Hepatocyte (in vitro differentiated cells): ENCODE data around the gene EFEMP2.

Experiments
- EZH2 ChIP-seq: fragments of 200-600 bp; sonication (generic); IDR thresholded peaks from 2 replicates; pipeline ENCODE4 v1.6.1; 2016; ENCODE audit warnings: antibody characterized with exemption, mild to moderate bottlenecking, borderline replicate concordance
- EZH2phosphoT487 ChIP-seq: fragments of 200-600 bp; sonication (generic); IDR thresholded peaks from one replicate; pipeline ENCODE4 v1.6.1; 2018; ENCODE audit warnings: antibody characterized with exemption, mild to moderate bottlenecking, low read depth, moderate library complexity; ENCODE audit not compliant: unreplicated experiment, severe bottlenecking
- TF ChIP-seq, protein P1 (sequence below): fragments of 200-600 bp; sonication (generic); IDR thresholded peaks from 2 replicates; pipeline ENCODE4 v1.5.1; 2016; ENCODE audit warnings: antibody characterized with exemption, mild to moderate bottlenecking; ENCODE audit not compliant: poor library complexity

DNA sequence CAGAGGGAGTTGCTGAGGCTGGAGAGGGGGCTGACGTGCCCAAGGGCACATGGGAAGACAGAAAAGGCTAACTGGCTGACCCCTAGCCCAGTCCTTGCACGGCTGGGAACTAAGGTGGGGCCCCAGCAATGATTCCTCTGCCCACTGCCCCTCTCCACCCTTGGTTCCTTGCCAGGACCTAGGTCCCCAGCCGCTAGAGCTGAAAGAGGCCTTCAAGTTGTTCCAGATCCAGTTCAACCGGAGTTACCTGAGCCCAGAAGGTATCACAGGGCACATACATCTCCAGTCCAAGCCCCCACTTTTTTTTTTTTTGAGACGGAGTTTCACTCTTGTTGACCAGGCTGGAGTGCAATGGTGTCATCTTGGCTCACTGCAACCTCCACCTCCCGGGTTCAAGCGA is 7.4 kb upstream of the EFEMP2 start:
- TF ChIP-seq EZH2phosphoT487 (no peak), EZH2 (no peak)
- TF ChIP-seq, protein P1, sequence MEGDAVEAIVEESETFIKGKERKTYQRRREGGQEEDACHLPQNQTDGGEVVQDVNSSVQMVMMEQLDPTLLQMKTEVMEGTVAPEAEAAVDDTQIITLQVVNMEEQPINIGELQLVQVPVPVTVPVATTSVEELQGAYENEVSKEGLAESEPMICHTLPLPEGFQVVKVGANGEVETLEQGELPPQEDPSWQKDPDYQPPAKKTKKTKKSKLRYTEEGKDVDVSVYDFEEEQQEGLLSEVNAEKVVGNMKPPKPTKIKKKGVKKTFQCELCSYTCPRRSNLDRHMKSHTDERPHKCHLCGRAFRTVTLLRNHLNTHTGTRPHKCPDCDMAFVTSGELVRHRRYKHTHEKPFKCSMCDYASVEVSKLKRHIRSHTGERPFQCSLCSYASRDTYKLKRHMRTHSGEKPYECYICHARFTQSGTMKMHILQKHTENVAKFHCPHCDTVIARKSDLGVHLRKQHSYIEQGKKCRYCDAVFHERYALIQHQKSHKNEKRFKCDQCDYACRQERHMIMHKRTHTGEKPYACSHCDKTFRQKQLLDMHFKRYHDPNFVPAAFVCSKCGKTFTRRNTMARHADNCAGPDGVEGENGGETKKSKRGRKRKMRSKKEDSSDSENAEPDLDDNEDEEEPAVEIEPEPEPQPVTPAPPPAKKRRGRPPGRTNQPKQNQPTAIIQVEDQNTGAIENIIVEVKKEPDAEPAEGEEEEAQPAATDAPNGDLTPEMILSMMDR, result no peak
